Measurements from ENCODE around the gene HHATL. TPM values are rescaled to one million over a fixed set of nuclear protein-coding genes. Genes with fewer than 3 reads are reported as not detected.

Gene HHATL
- polyA plus RNA-seq, 3 donors: 0.15 to 2.0 (median 1.6) TPM

- no peak overlapping the region for H3K27ac ChIP-seq (ENCODE audit: low read depth, low read length)
- 52 to 61% (median 53%) methylated on average over 3 of the region's 3 CpGs for WGBS, 3 donors
Observed at GRCh38 chr3:42674146-42674545, 28.5 kb downstream of the HHATL start.

DNA sequence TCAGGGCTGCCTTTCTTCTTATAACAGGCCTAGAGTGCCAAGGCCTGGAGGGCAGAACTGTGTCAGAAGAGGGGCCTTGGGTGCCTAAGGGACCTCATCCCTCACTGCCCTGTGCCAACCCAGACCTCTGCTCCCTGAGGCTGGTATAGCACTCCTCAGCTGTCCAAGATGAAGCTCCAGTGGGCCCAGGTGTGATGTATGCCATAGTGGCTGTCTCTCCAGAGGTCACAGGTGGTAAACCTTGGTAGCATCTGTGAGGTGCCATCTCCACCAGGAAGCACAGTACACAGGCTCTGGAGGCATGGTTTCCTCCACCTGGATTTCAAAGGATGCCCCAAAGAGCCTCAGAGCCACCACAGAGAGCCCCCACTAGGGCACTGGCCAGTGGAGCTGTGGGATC, 29.5 kb downstream of the HHATL start:
- no peak overlapping the region for H3K27ac ChIP-seq (ENCODE audit: low read depth, low read length)

- 31 to 61% (median 42%) methylated on average over 1 of the region's 1 CpG for WGBS, 3 donors
- H3K27ac ChIP-seq (ENCODE audit: low read depth, low read length): no peak overlapping the region
Observed at GRCh38 chr3:42672515-42672914, 30.1 kb downstream of the HHATL start.

GRCh38 chr3:42670670-42671069, 31.9 kb downstream of the HHATL start:
- H3K27ac ChIP-seq (ENCODE audit: low read depth, low read length): no peak overlapping the region
- WGBS, 3 donors: 87 to 96% (median 92%) methylated on average over 1 of the region's 1 CpG

- H3K27ac ChIP-seq (ENCODE audit: low read depth, low read length): no peak overlapping the region
- WGBS, 3 donors: 75 to 85% (median 80%) methylated on average over 7 of the region's 7 CpGs
Observed at GRCh38 chr3:42670051-42670576, 32.5 kb downstream of the HHATL start.

DNA sequence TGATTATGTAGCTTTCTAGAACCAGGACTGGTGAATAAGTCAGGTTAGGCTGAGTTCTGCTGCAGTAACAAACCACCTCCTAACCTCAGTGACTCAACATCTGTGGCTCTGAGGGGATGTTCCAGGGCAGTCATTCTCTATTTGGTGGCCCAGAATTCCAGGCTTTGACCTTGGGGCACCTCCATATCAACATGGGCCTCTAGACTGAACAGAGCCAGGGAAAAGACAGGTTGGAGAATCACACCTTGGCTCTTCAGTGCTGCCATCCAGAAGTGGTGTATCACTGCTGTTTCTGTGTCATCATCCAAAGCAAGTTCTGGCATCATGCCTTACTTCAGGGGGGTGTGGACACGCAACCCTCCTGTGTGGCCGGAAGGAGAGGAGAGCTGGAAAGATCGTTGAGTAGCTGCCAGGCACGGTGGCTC, 33.8 kb downstream of the HHATL start:
- H3K27ac ChIP-seq (ENCODE audit: low read depth, low read length): no peak overlapping the region
- WGBS, 3 donors: 47 to 87% (median 59%) methylated on average over 4 of the region's 4 CpGs

GRCh38 chr3:42668413-42668760, 34.2 kb downstream of the HHATL start:
- H3K27ac ChIP-seq (ENCODE audit: low read depth, low read length): no peak overlapping the region
- 77 to 88% (median 87%) methylated on average over 2 of the region's 2 CpGs for WGBS, 3 donors

GRCh38 chr3:42667523-42668412, 34.8 kb downstream of the HHATL start:
- WGBS, 3 donors: 48 to 54% (median 51%) methylated on average over 8 of the region's 8 CpGs
- H3K27ac ChIP-seq (ENCODE audit: low read depth, low read length): no peak overlapping the region

GRCh38 chr3:42667096-42667522, 35.5 kb downstream of the HHATL start:
- 62 to 74% (median 64%) methylated on average over 7 of the region's 7 CpGs for WGBS, 3 donors
- H3K27ac ChIP-seq (ENCODE audit: low read depth, low read length): no peak overlapping the region

DNA sequence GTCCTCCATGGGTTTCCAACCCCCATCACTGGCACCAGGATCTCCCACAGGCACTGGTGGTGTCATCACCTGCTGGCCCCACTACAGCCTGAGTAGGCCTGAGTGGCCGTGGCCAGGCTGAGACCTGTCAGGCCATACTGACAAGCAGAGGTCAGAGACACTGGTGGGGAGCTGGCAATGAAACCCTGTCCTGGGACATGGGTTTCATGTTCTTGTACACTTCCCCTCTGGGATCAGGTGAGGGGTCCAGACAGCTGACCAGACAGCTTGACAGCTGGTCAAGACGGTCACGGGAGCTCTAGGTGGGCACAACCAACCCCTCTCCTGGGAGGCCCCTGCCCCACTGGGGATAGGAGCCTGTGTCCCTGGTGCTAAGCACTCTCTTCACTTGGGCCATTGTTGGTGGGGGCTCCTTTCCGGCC, 36.0 kb downstream of the HHATL start:
- H3K27ac ChIP-seq (ENCODE audit: low read depth, low read length): no peak overlapping the region
- 61 to 70% (median 68%) methylated on average over 4 of the region's 4 CpGs for WGBS, 3 donors

DNA sequence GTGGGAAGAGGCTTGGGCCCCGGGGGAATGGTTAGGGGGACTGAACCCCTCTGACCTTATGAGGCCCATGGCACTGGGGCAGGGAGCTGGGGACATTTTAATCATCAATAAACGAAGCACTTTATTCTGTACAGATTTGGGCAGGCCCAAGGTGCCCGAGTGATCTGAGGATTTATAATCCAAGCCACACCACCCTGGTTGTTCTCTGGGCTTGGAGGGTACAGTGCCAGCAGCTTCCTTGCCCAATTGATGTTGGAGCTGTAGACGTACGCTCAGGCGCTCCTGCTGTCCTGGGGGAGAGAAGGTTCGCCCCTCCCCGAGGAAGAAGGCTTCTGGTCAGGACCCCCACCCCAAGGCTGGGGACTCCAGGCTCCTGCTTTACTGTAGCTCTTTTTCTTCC, 36.6 kb downstream of the HHATL start:
- WGBS, 3 donors: 68 to 77% (median 77%) methylated on average over 8 of the region's 8 CpGs
- no peak overlapping the region for H3K27ac ChIP-seq (ENCODE audit: low read depth, low read length)

GRCh38 chr3:42665050-42665878, 37.3 kb downstream of the HHATL start:
- H3K27ac ChIP-seq (ENCODE audit: low read depth, low read length): no peak overlapping the region
- WGBS, 3 donors: 82 to 88% (median 86%) methylated on average over 13 to 15 of the region's 15 CpGs

- no peak overlapping the region for H3K27ac ChIP-seq (ENCODE audit: low read depth, low read length)
- 81 to 89% (median 82%) methylated on average over 19 of the region's 19 CpGs for WGBS, 3 donors
Observed at GRCh38 chr3:42664438-42664803, 38.2 kb downstream of the HHATL start.

DNA sequence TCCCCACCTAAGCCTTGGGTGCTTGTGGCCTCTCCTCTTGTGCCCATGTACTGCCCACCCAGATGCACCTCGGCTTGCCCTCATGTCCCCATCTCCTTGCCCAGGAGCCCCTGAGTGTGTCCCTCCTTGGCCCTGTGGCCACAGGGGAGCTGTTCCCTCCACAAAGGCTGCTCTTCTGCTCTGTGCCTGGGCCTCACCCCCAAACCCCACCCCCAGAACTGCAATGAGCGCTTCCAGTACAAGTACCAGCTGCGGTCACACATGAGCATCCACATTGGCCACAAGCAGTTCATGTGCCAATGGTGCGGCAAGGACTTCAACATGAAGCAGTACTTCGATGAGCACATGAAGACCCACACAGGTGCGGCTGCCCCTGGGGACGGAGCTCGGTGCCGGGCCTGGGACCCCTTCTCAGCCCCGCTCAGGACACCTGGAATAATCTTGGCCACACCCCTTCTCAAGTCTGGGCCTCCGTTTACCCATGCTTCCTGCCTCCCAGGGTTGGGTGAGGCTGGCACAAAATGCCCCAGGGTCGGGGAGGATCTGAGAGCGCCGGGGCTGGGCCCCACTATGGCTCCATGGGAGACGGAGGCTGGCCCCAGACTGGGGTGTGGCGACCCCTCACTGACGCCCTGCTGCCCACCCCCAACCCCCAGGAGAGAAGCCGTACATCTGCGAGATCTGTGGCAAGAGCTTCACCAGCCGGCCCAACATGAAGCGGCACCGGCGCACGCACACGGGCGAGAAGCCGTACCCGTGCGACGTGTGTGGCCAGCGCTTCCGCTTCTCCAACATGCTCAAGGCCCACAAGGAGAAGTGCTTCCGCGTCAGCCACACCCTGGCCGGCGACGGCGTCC, 38.8 kb downstream of the HHATL start:
- 78 to 91% (median 79%) methylated on average over 35 to 38 of the region's 38 CpGs for WGBS, 3 donors

DNA sequence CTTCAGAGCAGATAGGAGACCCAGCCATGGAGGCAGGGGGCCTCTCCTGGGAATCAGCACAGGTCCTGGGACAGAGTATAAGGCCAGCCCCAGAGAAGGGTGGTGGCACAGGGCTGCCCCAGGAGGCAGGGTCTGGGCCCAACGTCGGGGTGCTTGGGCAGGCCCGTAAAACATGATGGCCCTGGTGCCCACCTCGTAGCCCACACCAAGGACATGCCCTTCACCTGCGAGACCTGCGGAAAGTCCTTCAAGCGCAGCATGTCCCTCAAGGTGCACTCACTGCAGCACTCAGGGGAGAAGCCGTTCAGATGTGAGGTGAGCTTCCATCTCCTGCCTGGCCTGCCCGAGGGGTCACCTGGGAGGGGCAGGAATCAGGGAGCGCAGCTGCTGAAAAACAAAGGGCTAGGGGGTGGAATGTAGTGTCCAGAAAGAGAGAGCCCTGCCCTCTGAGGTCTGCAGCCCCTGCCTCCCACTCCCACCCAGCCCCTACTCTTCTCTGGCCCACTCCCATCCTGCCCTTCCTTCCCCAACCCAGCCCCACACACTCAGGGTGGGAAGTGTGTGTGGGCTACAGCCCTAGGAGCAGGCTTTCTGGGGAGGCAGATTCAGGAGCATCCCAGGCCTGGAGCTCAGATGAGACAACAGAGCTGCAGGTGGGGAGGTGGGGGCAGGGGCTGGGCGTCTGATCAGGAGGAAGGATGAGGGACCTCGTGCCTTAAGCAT, 39.6 kb downstream of the HHATL start:
- H3K27ac ChIP-seq (ENCODE audit: low read depth, low read length): no peak overlapping the region
- WGBS, 3 donors: 85 to 90% (median 89%) methylated on average over 12 of the region's 12 CpGs

More for the DNA sequence above, 38.8 kb downstream of the HHATL start:
- H3K27ac ChIP-seq (ENCODE audit: low read depth, low read length): no peak overlapping the region

- H3K27ac ChIP-seq (ENCODE audit: low read depth, low read length): no peak overlapping the region
- WGBS, 3 donors: 80 to 84% (median 83%) methylated on average over 7 of the region's 7 CpGs
Observed at GRCh38 chr3:42662037-42662812, 40.4 kb downstream of the HHATL start.

- H3K27ac ChIP-seq (ENCODE audit: low read depth, low read length): no peak overlapping the region
- 91 to 95% (median 94%) methylated on average over 5 of the region's 5 CpGs for WGBS, 3 donors
Observed at GRCh38 chr3:42661593-42662022, 41.0 kb downstream of the HHATL start.
